B cell (primary cell): ENCODE results near the gene ARHGAP35. TPM values are rescaled to one million over a fixed set of nuclear protein-coding genes. Genes with fewer than 3 reads are reported as not detected.

Experiments
- ATAC-seq: fragments of 200-7000 bp; cut with Tn5 transposase; one replicate; pipeline ENCODE4 v1.10.0; 2021; ENCODE audit warnings: low read depth, mild to moderate bottlenecking, moderate number of reproducible peaks, moderate library complexity
- CTCF ChIA-PET: fragments of 350-600 bp; sonication (Branson Sonifier 250); formaldehyde crosslinking; loops from one replicate; lab custom pipeline; 2021; ENCODE audit warnings: antibody characterized with exemption, inconsistent platforms; lab: Charles Lee
- POLR2A ChIA-PET: fragments of 350-600 bp; sonication (Branson Sonifier 250); formaldehyde crosslinking; loops from one replicate; lab custom pipeline; 2021; ENCODE audit warnings: antibody characterized with exemption; lab: Charles Lee
- DNase-seq: peaks from one replicate; pipeline ENCODE4 v3.0.0; 2013
- H2AFZ ChIP-seq: 2 replicates; pipeline ENCODE4 v1.6.1; 2012; ENCODE audit warnings: mild to moderate bottlenecking, low read depth, low read length; ENCODE audit not compliant: insufficient read depth, poor library complexity, severe bottlenecking
- H3K27ac ChIP-seq, 2 donors: 1 replicate in 1 of 2; 2 replicates in 1 of 2; pipeline ENCODE4 v1.5.1; 2012 to 2013; ENCODE audit warnings: low read length in 2 of 2, mild to moderate bottlenecking in 2 of 2, moderate library complexity in 1 of 2
- H3K27me3 ChIP-seq, 4 experiments: fragments of 200-600 bp in 1 of 4; sonication (generic) in 1 of 4; replicated peaks in 1 of 4; 1 replicate in 2 of 4; 2 replicates in 2 of 4; pipeline versions ENCODE4 v1.6.1 to v1.7.0; 2013 to 2016; ENCODE audit warnings: low read length in 3 of 4, mild to moderate bottlenecking in 2 of 4, mixed read lengths in 1 of 4, moderate library complexity in 1 of 4; ENCODE audit not compliant: insufficient read depth in 4 of 4, control insufficient read depth in 3 of 4; ENCODE audit errors: control extremely low read depth in 1 of 4
- H3K36me3 ChIP-seq, 2 experiments: replicated peaks in 1 of 2; 1 replicate in 1 of 2; 2 replicates in 1 of 2; pipeline versions ENCODE4 v1.6.1 to v1.7.1; 2013; ENCODE audit warnings: low read length in 1 of 2; ENCODE audit not compliant: insufficient read depth in 2 of 2, control insufficient read depth in 1 of 2; ENCODE audit errors: control extremely low read depth in 1 of 2, extremely low read depth in 1 of 2
- H3K4me1 ChIP-seq, 2 donors: fragments of 200-600 bp in 1 of 2; sonication (generic) in 1 of 2; 1 replicate in 1 of 2; 2 replicates in 1 of 2; pipeline versions ENCODE4 v1.5.1 to v1.6.1; 2013 to 2017; ENCODE audit warnings: low read length in 2 of 2; ENCODE audit not compliant: control insufficient read depth in 2 of 2, insufficient read depth in 2 of 2
- H3K4me2 ChIP-seq: replicated peaks from 2 replicates; pipeline ENCODE3; 2012; ENCODE audit warnings: mild to moderate bottlenecking, low read depth, low read length; ENCODE audit not compliant: poor library complexity, severe bottlenecking
- H3K4me3 ChIP-seq, 5 experiments: fragments of 200-600 bp in 1 of 5; sonication (generic) in 1 of 5; 1 replicate in 3 of 5; 2 replicates in 2 of 5; pipeline versions ENCODE4 v1.5.1 to v1.7.0; 2011 to 2016; ENCODE audit warnings: low read length in 4 of 5, mild to moderate bottlenecking in 4 of 5, low read depth in 2 of 5, control low read depth in 1 of 5, moderate library complexity in 1 of 5; ENCODE audit not compliant: insufficient read depth in 1 of 5; ENCODE audit errors: control extremely low read depth in 1 of 5, extremely low read depth in 1 of 5
- H3K79me2 ChIP-seq: fragments of 200-600 bp; sonication (generic); one replicate; pipeline ENCODE4 v1.6.0; 2016; ENCODE audit warnings: low read length; ENCODE audit not compliant: control insufficient read depth, insufficient read depth
- H3K9ac ChIP-seq: fragments of 200-600 bp; sonication (generic); 2 replicates; pipeline ENCODE4 v1.6.1; 2017; ENCODE audit warnings: mild to moderate bottlenecking, low read length, moderate library complexity
- H3K9me3 ChIP-seq, 3 donors: one replicate each; pipeline versions ENCODE4 v1.6.1 to v1.7.1; 2013; ENCODE audit warnings: low read length in 2 of 3; ENCODE audit not compliant: control insufficient read depth in 2 of 3, insufficient read depth in 1 of 3; ENCODE audit errors: control extremely low read depth in 1 of 3
- H4K20me1 ChIP-seq: 2 replicates; pipeline ENCODE4 v1.6.0; 2012; ENCODE audit warnings: mild to moderate bottlenecking, low read length; ENCODE audit not compliant: insufficient read depth, control insufficient read depth, poor library complexity, severe bottlenecking
- H3K27ac Mint-ChIP-seq: one replicate; pipeline ENCODE4 v1.8.0; 2021; ENCODE audit warnings: mixed read lengths
- H3K27me3 Mint-ChIP-seq: one replicate; pipeline ENCODE4 v1.8.0; 2021; ENCODE audit warnings: mixed read lengths
- H3K4me1 Mint-ChIP-seq: one replicate; pipeline ENCODE4 v1.8.0; 2021; ENCODE audit warnings: mixed read lengths
- H3K4me3 Mint-ChIP-seq: one replicate; pipeline ENCODE4 v1.8.0; 2021; ENCODE audit warnings: mixed read lengths
- H3K9me3 Mint-ChIP-seq: one replicate; pipeline ENCODE4 v1.8.0; 2022; ENCODE audit warnings: mixed read lengths; ENCODE audit not compliant: insufficient read depth
- CTCF ChIP-seq: fragments of 200-600 bp; IDR thresholded peaks from one replicate; pipeline ENCODE4 v1.8.0; 2022; ENCODE audit warnings: antibody characterized with exemption, mild to moderate bottlenecking
- EZH2 ChIP-seq: IDR thresholded peaks from 2 replicates; pipeline ENCODE4 v1.6.1; 2012; ENCODE audit warnings: borderline replicate concordance, low read depth, mild to moderate bottlenecking, moderate library complexity, low read length; ENCODE audit not compliant: insufficient read depth, poor library complexity, severe bottlenecking
- WGBS: methylation state at CpG from one replicate; pipeline ENCODE4 v1.1.5; 2013; ENCODE audit warnings: missing lambda C conversion rate; ENCODE audit not compliant: insufficient coverage; 5-methylcytosine and 5-hydroxymethylcytosine counted together
- intact Hi-C: fragments of 100-400 bp; cut with micrococcal nuclease; formaldehyde crosslinking; loops from one replicate; pipeline ENCODE4 v1.10.0; 2022
- polyA plus RNA-seq: library from polyadenylated mRNA; depleted of rRNA; stranded (reverse); fragments of >200 nt; gene quantifications from 2 replicates; pipeline ENCODE4 v1.2.3, GENCODE V29; 2012
- total RNA-seq, 2 donors: library from RNA; stranded (reverse); fragments of 120-200 nt in 1 of 2; gene quantifications; 1 replicate in 1 of 2; 2 replicates in 1 of 2; pipeline versions ENCODE4 v1.2.3 to v1.2.4, GENCODE V29; 2013 to 2022

ARHGAP35 gene
- total and polyA plus RNA-seq, 2 donors (not counting 1 experiment from before 2014, with no cell fraction given) = 9.6 to 31.3 TPM

DNA sequence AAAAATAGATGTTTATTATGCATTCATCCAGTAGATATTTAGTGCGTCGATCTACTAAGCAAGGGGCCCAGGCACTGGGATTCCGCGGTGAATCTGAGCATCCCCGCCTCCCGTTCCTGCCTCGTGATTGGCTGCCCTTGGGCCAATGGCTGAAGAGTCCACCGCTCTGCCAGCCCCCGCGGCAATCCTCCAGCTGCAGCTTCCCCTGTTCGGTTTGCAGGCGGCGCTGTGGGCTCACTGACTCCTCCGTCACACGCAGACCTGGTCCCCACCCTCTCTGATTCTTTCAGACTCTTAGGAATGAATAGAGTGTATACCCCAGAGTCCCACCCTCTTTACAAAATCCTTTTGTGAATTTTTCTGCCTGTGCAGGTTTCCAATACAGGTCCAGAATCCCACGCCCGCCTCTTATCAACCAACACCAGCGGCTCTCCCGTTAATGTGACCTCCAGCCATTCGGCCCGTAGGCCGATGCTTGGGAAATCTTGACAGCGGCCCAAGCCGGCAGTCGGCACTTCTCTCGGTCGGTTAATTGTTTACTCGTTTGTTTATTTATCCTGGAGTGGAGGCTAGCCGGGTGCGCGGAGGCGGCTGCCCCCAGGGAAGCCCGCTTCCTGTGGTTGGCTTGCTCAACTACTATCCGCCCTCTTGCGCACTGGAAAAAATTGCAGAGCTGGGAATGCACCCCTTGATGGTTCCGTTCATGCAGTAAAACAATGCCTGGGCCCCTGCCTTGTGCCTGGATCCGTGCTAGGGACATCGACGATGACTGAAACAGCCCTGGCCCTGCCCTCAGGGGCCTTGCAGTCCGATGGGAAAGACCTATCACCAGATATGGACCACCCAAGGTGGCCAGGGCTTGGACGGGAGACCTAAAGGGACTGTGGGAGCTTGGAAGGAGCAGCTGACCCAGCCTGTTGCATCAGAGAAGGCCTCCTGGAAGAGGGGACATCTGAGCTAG is 4.5 kb upstream of the ARHGAP35 start:
- POLR2A ChIA-PET = interaction anchor here (0.5 to 1.0 kb wide), 4 partner anchors 16 to 177 kb away, joined by 3 to 11 read pairs (median 4); no protein-coding TSS in a partner anchor
- Histone ChIP-seq H3K27me3 (no peaks in the 10 kb centered on the region), H3K4me3 (peak overlapping the region; percentile 25 to 54 (median 44))

More for the DNA sequence above, 4.5 kb upstream of the ARHGAP35 start:
- DNase-seq (peak; percentile 91), ATAC-seq (peak; percentile 62)
- H3K9ac ChIP-seq = peak overlapping the region; percentile 54
- peaks cover 14 to 20% of the 10 kb centered on the region in 2 donors for H3K4me1 ChIP-seq
- peaks cover 6% of the 10 kb centered on the region for H3K79me2 ChIP-seq
- Mint-ChIP-seq H3K27ac (peak overlapping the region; percentile 62), H3K27me3 (no peaks in the 10 kb centered on the region), H3K4me1 (peaks cover 21% of the 10 kb centered on the region), H3K4me3 (peak overlapping the region; percentile 89), H3K9me3 (peaks cover 2% of the 10 kb centered on the region)
- H4K20me1 ChIP-seq = peaks cover under 1% of the 10 kb centered on the region
- peak overlapping the region; percentile 80 for H3K4me2 ChIP-seq
- no peak overlapping the region for H3K27ac ChIP-seq
- WGBS = 13% methylated on average over 34 of the region's 41 CpGs
- CTCF ChIA-PET = interaction anchor here (0.7 to 4.5 kb wide), 16 partner anchors 16 to 461 kb away, joined by 3 to 38 read pairs (median 4); no protein-coding TSS in a partner anchor
- H3K36me3 ChIP-seq = no peaks in the 10 kb centered on the region
- intact Hi-C loops = loop anchor here (1.0 to 10.0 kb wide), 5 partner anchors 98 to 658 kb away; partner anchors contain the start of genes NAPA and ZC3H4
- H3K9me3 ChIP-seq = peaks cover 0 to 10% (median 0%) of the 10 kb centered on the region in 3 donors
- TF ChIP-seq CTCF (peak; percentile 74), EZH2 (no peak)
- H2AFZ ChIP-seq = peak overlapping the region; percentile 83
